T1000 (cell line): ENCODE results near the gene DISC1.
"Not testable (repeated sequence)": the region's sequence is repeated elsewhere in the genome, so short reads cannot be mapped to it uniquely, and the experiment has no call there.

ENCODE experiments used
- DNase-seq: peaks from one replicate; lab custom pipeline; 2025; ENCODE audit warnings: mixed read lengths; lab: John Stamatoyannopoulos, UW

The DISC1 gene

GRCh38 chr1:231890791-231891190 is 264.2 kb downstream of the DISC1 start:
- no peak for DNase-seq

GRCh38 chr1:231893400-231894102 is 267.0 kb downstream of the DISC1 start:
- no peak for DNase-seq

- DNase-seq = no peak
Observed at GRCh38 chr1:231896806-231897205, 270.2 kb downstream of the DISC1 start.

- no peak for DNase-seq
Observed at GRCh38 chr1:231899046-231899445, 272.5 kb downstream of the DISC1 start.

- DNase-seq = no peak
Observed at GRCh38 chr1:231899713-231900435, 273.3 kb downstream of the DISC1 start.

GRCh38 chr1:231903586-231904081 is 277.0 kb downstream of the DISC1 start:
- DNase-seq = no peak

GRCh38 chr1:231907310-231907709 is 280.7 kb downstream of the DISC1 start:
- not testable (repeated sequence) for DNase-seq

- no peak for DNase-seq
Observed at GRCh38 chr1:231913493-231913892, 286.9 kb downstream of the DISC1 start.

- no peak for DNase-seq
Observed at GRCh38 chr1:231918239-231919015, 291.8 kb downstream of the DISC1 start.

- no peak for DNase-seq
Observed at GRCh38 chr1:231919239-231919885, 292.8 kb downstream of the DISC1 start.

GRCh38 chr1:231919886-231920285 is 293.3 kb downstream of the DISC1 start:
- no peak for DNase-seq

- DNase-seq = no peak
Observed at GRCh38 chr1:231921646-231922345, 295.2 kb downstream of the DISC1 start.

- DNase-seq = no peak
Observed at GRCh38 chr1:231923491-231924041, 297.0 kb downstream of the DISC1 start.

GRCh38 chr1:231924180-231924579 is 297.6 kb downstream of the DISC1 start:
- DNase-seq = no peak

GRCh38 chr1:231925864-231926263 is 299.3 kb downstream of the DISC1 start:
- no peak for DNase-seq

- DNase-seq = no peak
Observed at GRCh38 chr1:231926340-231926739, 299.8 kb downstream of the DISC1 start.

GRCh38 chr1:231926933-231927332 is 300.3 kb downstream of the DISC1 start:
- DNase-seq = no peak

GRCh38 chr1:231927431-231927830 is 300.8 kb downstream of the DISC1 start:
- no peak for DNase-seq

- DNase-seq = no peak
Observed at GRCh38 chr1:231929311-231929710, 302.7 kb downstream of the DISC1 start.

- no peak for DNase-seq
Observed at GRCh38 chr1:231930257-231930947, 303.8 kb downstream of the DISC1 start.
